Activated CD4-positive, alpha-beta T cell treated with anti-CD3 and anti-CD28 coated beads for 48 hours (primary cell): Measurements from ENCODE around the gene DZIP3.

Experiments
- DNase-seq: peaks from one replicate; pipeline ENCODE4 v3.0.0-alpha.2; 2020

Gene DZIP3

GRCh38 chr3:108589081-108589997 is at the start of gene DZIP3, which contains the start of gene CIP2A:
DZIP3 (plus strand) TSS chr3:108589722; CDS start chr3:108605407, 15,685 bp downstream.
CIP2A (minus strand) TSS chr3:108589438; CDS start chr3:108589375, 63 bp downstream.
- DNase-seq: peak; percentile 91

DNA sequence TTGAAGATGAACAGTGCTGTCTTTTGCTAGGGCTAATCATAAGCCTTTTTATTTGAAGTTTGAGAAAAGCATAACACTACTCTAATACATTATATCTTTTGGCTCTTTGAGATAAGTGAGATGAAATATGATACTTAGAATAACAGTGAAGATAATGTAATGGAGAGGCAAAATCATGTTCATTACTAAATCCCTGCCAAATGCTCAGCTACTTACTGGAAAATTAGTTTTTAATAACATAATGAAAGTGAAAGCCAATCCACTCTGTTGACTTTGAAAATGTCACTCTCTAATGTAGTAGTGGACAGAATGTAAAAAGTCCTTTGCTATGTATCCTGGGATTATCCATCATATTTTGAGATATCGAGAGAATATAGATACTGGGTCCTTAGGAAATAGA is 43.3 kb upstream of the DZIP3 start:
- DNase-seq: no peak

DNA sequence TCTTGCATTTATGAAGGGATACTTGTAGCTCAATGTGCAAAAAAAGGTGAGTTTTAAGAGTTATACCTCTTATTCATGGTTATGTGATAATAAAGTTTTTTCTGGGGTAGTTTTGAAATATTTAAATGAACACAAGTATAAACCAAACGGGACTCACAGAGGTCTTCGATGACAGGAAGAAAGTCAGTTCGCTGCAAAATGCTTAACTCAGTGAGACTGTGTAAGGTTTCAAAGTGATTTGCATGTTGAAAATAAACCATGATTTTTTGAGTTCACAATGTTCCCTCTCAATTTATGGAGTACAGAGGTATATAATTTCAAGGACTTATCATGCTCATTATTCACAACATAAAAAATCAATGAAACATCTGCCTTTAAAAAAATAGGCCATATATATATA is 42.8 kb upstream of the DZIP3 start:
- no peak for DNase-seq

DNA sequence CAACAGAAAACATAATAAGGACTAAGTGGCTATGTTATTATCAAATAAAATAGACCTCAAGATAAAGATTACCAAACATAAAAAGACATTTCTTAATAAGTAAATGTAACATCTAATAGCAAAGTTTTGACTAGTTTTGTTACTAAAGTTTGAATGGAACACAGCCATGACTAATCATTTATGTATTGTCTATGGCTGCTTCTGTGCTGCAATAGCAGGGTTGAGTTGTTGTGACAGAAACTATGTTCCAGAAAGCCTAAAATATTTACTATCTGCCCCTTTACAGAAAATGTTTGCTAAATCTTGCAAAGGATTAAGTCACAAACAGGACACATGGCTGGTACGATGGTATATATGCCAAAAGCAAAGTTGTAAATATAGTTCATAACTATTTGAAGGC is 41.2 kb upstream of the DZIP3 start:
- no peak for DNase-seq

- no peak for DNase-seq
Observed at GRCh38 chr3:108548886-108549285, 40.6 kb upstream of the DZIP3 start.

DNA sequence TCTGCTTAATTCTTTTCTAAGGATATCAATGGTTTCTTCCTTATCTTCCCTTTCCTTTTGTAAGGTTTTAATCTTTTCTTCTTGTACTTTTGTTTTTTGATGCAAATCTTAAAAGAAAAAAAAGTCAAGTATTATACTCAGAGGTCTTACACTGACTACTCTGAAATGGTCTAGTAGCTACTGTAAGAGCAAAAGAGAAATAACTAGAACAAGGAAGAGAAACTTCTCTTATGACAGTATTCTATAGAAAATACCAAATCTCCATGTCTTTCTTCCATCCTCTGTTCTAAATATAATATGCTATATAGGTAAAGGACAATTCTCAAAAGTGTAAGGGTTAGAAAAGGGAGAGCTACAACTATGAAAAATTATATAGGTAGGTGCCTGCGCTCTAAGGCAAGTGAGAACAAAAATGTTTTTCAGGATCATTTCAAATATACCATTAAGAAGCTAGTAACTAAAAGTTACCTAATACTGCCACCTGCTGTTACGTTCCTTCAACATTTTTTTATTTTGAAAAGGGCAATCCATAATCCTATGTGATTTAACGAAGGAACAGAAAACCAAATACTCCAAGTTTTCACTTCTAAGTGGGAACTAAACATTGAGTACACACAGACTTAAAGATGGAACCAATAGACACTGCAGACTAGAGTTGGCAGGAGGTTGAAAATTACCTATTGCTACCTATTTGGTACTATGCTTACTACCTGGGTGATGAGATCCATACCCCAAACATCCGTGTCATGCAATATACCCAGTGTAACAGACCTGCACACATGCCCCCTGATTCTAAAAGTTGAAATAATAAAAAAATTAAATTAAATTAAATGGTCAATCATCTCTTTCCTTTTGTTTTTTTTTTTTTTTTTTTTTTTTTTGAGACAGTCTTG is 37.0 kb upstream of the DZIP3 start:
- no peak for DNase-seq

DNA sequence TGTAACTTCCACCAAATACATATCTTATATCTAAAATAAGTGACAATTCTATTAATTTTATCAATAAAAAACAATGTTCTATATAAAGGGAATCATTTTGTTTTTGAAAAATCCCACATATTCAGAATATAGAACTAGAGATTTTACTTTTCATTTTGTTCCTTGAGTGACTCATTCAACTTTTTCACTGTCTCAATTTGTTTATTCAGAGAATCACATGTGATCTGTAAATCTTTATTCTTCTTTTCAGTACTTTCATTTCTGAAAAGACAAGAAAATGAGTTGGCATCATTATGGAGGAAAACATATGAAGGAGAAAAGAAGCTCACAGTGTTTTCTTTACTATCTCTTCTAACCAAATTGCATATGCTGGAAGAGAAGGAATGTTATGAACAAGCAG is 35.3 kb upstream of the DZIP3 start:
- no peak for DNase-seq

- DNase-seq: no peak
Observed at GRCh38 chr3:108554913-108555571, 34.5 kb upstream of the DZIP3 start.

GRCh38 chr3:108555966-108556581 is 33.4 kb upstream of the DZIP3 start:
- no peak for DNase-seq

GRCh38 chr3:108562565-108562964 is 27.0 kb upstream of the DZIP3 start:
- no peak for DNase-seq

DNA sequence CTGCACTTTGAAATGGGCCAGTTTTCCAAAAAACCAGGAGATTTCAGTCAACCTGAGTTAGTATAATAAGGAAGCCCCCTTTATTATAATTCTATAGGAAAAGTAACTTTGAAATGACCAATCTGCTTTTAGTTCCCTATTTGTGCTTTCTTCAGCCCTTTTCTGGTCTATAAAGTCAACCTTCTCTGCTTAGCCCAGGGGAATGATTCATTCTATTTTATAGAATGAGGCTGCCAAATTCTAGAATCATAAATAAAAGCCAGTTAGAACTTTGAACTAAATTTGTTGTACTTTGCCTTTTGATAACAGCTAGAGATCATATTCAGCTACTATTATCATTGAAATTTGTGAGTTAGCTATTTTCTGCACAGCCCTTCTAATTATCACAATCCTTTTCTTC is 25.0 kb upstream of the DZIP3 start:
- DNase-seq: no peak

DNA sequence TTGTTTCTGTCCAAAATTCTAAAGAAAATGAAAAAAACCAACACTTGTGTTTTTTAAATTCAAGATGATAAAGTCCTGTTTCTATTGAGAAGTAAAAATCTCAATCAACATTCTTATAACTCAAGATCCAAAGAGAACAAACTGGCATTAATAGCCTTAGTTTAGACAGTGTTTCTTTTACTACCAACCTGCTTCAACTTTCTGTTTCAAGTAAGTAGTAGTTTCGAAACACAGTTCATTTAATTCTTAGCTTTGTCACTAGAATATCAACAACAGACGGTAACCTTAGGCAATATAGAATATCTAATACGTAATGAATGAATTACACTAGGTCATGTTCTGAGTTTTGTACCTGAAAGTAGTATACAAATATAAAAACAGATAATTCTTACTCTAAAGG is 24.0 kb upstream of the DZIP3 start:
- DNase-seq: no peak

GRCh38 chr3:108566599-108566998 is 22.9 kb upstream of the DZIP3 start:
- no peak for DNase-seq

DNA sequence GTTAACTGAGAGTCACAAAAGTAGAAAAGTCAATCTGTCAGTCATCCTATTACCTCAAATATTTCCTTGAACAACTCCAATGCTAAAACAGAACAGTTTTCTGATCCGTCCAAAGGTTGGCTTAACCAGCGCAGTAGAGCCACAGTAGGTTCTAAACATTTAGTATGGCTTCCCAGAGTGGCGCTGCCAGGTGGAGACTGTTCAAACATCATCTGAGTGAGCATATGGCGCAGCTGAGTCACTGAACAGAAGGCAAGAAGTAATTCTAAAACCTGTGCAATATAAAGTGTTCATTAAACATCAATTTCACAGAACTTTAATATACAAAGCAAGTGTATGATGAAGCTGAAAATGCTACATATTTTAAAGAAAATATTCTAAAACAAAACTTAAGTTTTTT is 20.2 kb upstream of the DZIP3 start:
- no peak for DNase-seq

GRCh38 chr3:108578064-108578463 is 11.5 kb upstream of the DZIP3 start:
- no peak for DNase-seq

GRCh38 chr3:108588601-108589000 is 921 bp upstream of the DZIP3 start:
- no peak for DNase-seq

- no peak for DNase-seq
Observed at GRCh38 chr3:108589998-108590323, 439 bp downstream of the DZIP3 start.

GRCh38 chr3:108590460-108590859 is 938 bp downstream of the DZIP3 start:
- DNase-seq: no peak

GRCh38 chr3:108595321-108595720 is 5.8 kb downstream of the DZIP3 start:
- no peak for DNase-seq

DNA sequence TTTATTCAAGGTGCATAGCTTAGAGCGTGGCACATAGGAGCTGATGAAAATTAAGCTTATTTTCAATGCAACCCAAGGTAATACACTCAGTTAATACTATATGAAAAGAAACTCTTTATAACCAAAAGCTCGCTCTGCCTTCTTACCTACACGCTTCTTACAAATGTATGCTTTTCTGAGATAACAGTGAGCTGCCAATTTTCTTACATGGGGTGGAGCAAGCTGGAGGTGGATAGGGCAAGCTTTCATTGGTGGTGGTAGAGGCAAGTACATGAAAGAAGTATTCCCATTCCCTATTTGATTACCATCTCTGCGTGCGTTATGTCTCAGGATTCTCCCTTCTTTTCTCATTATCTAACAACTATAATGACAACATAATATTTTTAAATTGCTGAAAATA is 8.9 kb downstream of the DZIP3 start:
- no peak for DNase-seq

GRCh38 chr3:108599677-108600409 is 10.3 kb downstream of the DZIP3 start:
- DNase-seq: no peak
